Femur (tissue), 1 donor: ENCODE measurements around the gene EGFLAM.

ENCODE experiments used
- DNase-seq: peaks from one replicate; pipeline ENCODE4 v3.0.0-alpha.2; 2017

EGFLAM gene

DNA sequence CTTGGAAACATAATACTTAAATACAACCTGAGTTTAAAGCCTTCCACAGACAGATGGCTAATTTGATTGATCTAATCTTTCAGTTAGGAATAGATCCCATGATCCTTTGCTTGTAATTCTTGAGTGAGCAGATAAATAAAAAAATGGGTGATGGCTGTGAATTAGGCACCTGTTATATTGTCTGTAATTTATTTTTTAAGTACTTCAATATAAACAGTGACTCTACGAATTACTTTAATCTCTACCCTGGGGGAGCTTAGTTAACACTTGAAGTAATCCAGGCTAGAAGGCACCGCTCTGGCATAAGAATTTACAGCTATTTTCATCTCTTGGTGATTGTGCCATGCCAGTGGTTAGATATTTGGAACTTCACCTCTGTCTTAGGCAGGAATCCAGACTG lies 9.0 kb downstream of the EGFLAM start:
- no peak for DNase-seq

DNA sequence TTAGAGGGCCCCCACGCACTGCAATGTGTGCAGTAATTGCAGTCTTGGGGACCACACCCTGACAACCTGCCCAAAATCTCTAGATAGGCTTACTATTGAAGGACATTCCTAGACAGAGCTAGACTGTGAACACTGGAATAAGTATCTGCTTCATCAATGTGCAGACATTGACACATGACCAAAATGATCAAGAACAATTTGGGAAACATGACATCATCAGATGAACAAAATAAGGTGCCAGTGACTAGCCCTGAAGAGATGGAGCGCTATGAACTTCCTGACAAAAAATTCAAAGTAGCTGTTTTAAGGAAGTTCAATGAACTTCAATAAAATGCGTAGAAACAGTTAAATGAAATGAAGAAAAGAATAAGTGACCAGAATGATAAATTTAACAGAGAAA lies 15.3 kb downstream of the EGFLAM start:
- DNase-seq = no peak

DNA sequence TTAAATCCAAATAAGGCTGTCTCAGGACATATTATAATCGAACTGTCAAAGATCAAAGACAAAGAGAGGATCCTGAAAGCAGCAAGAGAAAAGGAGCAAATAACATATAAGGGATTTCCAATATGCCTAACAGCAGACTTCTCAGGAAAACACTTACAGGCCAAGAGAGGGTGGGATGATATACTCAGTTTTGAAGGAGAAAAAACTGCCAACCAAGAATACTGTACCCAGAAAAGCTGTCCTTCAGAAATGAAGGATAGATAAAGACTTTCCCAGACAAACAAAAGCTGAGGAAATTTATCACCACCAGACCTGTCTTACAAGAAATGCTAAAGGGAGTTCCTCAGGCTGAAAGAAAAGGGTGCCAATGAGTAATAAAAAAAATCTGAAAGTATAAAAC lies 16.0 kb downstream of the EGFLAM start:
- DNase-seq = no peak

DNA sequence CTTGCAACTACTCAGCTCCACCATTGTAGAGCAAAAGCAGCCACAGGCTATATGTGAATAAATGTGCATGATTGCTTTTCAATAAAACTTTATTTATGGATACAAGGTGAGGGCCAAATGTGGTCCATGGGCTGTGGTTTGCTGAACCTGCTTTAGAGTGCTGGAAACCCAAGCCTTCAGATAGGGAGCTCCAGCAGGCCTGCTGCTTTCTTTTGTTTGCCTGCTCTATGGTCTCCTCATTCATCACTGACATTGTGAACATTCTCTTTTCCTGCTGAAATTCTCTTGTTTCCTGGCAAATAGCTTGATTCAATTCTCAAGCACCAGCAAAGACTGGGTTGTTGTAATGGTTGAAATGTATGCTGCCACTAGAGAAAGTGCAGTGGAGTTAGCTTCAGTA lies 26.0 kb downstream of the EGFLAM start:
- DNase-seq = no peak

DNA sequence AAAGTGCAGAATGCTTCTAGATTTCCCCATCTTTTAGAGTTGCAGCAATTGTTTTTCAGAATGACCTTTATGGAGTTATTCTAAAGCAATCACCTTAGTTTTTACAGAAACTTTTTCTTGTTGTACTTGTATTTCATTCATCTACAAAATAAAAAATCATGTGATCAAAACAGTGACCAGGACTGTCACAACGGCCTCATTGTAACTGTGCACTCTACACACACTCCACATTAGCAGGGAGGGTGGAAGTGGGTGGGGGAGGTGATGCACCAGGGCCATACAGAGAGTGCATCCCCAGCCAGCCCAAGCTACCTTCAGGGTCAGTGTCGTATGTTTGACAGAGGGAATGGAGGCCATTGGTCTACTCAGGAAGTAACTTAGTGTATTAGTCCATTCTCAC lies 26.9 kb downstream of the EGFLAM start:
- DNase-seq = no peak

DNA sequence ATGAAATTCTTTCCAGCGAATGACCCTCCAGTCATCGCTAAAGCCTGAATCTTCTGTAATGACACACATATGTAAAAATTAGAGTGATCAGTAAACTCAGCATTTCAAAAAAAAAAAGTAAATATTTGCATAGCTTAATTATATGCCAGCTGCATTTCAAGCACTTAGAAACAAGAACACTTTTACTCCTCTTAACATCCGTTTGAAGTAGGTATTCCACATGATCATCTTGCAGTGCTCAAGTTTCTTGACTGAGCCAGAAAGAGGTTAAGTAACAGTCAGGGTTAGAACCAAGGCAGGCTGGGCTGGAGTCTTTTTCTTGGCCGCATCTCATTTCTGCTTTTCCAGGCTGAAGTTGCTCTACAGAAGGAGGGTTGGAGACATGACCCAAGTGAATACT lies 27.6 kb downstream of the EGFLAM start:
- no peak for DNase-seq

DNA sequence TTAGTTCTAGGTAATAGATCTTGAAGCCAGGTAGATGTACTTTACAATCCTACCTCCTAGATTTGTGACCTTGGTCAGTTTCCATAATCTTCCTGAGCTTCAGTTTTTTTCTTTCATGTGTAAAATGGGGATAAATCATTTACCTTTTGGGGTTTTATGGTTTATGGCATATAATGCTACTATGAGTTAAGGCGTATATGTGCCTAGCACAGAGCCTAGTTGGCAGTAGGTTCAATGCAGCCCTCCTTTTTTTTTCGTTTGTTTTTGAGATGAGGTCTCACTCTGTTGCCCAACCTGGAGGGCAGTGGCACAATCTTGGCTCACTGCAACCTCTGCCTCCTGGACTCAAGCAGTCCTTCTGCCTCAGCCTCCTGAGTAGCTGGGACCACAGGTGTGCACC lies 28.8 kb downstream of the EGFLAM start:
- no peak for DNase-seq

DNA sequence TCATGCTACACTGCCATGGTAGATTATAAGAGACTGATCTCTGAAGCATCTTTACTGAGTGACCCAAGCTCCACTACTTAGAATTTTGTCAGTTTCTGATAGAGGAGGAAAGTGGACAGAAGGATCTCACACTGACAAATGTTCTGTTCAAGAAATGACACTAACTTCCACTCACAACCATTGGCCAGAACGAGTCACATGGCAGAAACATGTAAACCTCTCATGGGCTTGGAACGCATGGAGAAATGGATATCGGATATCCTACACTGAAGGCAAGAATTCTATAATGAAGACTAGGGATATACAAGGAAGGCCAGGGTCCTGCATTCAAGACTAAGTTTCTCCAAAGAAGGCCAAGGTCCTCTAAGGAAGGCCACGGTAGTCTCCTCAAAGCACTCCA lies 31.1 kb downstream of the EGFLAM start:
- DNase-seq = no peak

DNA sequence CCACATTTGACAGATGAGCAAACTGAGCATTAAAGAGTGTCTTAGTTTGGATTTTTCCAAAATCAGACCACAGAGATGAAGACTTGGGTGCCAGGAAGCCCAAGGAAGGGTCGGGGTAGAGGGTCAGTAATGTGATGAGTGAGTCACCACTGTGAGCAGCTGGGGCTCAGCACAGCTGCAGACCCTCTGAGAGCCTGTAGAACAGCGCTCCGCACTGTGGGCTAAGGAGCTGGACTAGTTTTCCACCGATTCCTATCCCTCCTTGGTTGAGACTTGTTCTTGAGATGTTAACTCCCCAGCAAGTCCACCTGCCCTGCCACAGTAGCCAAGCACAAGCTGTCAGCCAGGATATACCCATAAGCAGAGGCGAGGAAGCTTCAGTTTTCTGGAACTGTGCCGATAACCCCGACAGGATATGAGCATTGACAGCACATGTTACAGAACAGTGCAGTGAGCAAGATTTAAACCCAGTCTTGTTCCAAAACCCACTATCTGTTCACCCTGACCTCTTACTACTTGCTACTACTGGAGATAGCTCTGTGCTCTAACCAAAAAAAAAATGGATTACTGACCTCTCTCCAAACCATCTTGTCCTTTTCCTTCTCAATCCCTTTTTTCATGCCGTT lies 31.8 kb downstream of the EGFLAM start:
- DNase-seq = no peak

DNA sequence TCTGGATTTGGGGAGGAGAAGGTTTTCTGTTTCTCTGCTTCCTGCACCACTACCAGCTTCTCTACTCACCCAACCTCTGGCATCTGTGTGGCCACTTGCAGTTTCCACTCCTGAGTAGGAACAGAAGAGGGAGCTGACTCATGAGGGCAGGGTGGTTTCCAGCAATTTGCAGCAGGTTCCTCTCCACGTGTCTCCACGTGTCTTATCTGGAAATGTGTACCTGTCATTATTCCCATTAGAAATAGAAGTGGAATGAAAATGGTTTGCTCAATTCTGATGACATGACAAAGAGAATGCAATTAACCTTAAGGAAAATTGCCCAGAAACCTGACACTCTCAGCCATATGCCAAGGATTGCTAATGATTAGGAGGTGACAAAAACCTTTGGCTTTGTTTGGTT lies 33.0 kb downstream of the EGFLAM start:
- no peak for DNase-seq

DNA sequence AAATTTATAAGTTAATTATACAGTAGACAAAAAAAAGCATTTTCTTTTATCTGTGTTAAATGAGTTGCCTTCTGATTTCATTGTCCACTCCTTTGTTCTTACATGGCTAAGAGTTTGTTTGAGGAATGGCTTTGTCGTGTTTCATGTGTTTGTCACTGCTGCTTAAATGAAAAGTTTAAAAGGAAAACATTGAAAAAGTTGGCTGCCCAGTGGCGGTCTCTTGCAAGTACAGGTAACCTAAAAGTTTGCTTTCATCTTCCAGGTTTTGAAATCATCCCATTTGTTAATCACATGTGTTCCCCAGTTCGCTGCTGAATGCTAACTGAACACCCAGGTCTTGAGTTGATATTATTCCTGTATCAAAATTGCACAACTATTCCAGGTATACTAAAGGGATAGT lies 33.9 kb downstream of the EGFLAM start:
- DNase-seq = no peak

DNA sequence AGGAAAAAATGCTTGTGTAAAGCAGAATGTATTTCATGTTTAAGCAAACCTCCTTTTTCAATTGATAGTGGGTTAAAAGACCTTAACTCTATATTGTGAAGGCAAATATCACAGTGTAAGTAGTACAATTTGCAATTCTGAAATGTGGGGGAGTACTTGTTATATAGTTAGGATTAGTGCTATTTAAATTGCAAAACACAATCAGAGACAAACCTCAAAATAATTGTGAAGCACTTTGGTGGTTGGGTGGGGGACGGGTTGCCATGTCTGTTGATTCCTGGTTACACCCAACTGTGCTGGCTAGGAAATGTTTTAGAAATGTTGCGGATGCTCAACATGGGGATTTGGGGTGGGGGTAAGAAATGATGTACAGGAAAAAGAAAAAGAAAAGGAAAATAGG lies 37.4 kb downstream of the EGFLAM start:
- DNase-seq = no peak

DNA sequence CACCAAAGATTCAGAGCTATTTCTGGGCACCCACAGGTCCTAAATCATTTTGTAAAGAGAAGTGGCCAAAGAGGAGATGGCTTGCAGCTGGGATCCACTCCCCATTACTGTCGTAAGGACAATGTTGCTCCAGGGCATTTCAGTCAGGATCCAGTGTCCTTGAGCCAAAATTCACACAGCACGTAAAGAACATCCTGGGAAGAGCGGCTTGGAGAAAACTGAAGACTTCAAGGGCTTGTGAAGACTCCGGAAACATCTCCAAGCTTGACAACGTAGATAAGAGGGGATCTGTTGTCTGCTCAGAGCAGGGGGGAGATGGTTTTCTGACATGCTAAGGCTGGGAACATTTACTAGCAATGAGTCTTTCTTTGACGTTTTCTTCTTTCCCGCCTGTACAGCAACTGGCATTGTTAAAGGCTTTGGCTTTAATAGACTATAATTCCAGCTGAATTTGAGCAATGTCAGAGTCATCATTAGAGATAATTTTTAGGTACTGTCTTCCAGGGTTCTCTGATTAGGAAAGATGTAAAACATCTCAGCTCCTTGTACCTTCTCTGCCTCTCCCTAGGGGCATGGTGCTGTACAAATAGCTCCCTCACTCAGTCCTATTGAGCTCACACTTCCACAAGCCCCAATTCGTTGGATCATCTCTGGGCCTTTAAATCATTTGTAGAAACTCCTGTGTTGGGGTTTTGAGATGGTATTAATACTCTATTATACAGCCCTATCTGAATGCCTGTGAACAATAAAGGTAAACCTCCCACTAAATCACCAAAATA lies 39.7 kb downstream of the EGFLAM start:
- DNase-seq = peak; percentile 28

DNA sequence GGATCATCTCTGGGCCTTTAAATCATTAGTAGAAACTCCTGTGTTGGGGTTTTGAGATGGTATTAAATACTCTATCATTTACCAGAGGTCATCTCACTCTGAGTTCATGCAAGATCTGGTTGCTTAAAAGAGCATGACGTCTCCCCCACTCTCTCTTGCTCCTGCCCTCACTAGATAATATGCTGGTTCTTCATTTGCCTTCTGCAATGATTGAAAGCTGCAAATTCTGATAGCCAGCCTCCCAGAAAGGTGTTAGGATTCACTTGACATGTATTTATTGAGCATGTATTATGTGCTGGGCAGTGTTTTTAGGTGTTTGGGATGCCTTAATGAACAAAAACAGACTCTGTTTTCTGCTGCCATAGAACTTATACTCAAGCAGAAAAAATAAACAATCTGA lies 41.2 kb downstream of the EGFLAM start:
- no peak for DNase-seq

DNA sequence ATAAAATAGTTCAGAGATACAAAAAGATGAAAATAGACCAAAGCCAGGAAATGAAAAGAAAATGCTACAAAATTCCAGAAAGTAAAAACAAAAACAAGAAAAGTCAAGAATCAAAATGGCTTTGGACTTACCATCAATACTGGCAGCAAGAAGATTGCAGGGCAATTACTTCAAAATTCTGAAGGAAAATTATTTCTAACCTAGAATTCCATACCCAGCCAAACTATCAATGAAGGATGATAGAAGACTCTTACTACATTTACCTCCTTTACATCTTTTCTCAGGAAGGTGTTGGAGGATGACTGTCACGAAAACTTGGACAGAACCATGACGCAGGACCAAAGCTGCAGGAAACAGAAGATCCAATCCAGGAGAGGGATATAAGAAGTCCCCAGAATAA lies 46.8 kb downstream of the EGFLAM start:
- no peak for DNase-seq

DNA sequence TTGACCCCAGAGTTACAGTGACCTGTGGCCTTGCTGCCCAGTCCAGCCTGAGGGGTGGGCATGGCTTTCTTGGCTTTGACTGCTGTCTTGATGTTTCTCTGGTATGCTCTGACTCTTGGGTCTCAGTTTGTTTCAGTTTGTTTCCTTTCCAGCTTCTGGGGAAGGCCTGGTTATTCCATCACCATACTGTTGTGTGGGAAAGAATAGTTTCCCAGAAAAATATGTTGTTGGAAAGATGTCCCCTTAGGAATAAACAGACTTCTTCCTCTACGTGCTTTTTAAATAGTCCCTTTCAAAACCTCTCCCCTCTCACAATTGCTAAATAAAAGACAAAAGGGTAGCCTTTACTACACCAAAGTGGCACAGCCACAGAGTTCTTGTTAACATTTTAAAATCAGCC lies 49.5 kb downstream of the EGFLAM start:
- no peak for DNase-seq

DNA sequence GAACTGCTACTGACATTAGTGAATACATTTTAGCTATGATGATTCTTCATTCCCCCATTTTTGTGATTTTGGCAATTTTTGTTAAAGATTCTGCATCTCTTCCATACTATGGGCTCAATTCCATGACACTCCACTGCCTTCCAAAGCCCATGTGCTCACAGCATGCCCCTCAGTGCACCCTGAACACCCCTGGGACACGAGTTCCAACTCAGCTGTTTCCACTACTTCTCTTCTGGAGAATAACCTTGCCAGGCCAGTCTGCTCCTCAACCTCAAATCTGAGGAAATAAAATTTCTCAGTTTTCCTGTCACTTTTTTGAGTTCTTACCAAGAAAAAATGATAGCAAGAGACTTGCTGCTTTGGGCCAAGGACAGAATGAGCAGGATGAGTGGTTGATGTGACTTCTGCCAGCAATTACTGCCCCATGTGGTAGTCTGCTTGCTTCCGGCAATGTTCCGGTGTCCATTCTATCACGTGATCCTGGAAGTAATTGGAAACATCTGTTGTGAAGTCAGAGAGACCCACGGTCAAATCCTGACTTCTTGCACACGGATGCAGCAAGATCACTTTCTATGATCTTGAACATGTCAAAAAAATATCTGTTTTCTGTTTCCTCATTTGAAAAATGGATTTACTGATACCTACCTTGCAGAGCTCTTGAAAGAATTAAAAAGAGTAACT lies 58.3 kb downstream of the EGFLAM start:
- DNase-seq = peak; percentile 45

DNA sequence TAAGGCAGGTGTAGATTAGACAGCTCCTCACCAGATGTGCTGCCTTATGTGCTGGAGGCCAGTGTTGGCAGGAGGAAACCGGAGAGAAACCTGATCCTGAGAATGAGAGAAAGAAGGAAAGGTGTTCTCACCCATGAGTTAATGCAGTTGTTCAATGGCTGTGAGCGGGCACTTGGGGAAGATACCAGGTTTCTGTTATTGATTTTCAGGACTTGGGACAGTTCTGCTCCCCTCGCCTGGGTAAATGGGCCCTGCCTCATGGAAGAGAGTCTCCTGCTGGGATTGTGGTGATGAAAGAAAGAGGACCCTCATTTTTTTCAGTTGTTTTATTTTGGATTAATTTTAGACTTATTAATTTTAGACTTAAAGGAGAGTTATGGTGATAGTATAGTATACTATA lies 59.5 kb downstream of the EGFLAM start:
- no peak for DNase-seq

DNA sequence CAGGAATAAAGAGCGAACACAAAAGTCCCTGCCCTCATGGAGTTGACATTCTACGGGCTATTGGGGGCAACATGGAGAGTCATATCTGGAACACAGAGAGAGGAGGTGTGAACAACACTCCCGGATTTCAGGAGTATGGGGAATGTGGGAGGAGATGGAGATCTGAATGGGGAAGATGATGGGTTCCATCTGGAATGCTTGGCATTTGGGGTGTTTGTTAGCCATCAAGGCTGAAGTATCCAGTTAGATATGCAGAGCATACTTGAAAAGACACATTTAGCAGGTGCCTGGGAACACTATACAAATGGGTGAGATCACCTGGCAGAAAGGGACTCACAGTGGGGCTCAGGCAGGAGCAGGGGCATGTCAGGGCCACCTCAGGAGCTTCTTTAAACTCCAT lies 61.1 kb downstream of the EGFLAM start:
- DNase-seq = no peak

DNA sequence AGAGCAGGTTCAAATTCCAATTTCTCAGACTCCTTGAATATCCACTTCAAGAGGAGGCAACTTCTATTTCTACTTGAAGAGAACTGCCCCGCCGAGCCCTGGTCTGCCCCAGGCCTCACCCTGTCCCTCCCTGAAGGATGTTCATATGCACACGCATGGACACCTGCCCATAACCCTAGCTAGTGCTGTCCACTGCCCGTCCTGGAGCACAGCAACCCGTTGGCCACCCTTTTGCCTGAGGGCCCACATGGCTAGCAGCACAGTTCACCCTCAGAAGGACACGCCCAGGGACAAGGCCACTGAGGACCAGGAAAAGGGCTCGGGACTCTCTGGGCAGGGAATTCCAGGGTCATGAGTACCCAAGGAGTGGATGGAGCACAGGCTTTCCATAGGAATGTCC lies 63.6 kb downstream of the EGFLAM start:
- DNase-seq = no peak

DNA sequence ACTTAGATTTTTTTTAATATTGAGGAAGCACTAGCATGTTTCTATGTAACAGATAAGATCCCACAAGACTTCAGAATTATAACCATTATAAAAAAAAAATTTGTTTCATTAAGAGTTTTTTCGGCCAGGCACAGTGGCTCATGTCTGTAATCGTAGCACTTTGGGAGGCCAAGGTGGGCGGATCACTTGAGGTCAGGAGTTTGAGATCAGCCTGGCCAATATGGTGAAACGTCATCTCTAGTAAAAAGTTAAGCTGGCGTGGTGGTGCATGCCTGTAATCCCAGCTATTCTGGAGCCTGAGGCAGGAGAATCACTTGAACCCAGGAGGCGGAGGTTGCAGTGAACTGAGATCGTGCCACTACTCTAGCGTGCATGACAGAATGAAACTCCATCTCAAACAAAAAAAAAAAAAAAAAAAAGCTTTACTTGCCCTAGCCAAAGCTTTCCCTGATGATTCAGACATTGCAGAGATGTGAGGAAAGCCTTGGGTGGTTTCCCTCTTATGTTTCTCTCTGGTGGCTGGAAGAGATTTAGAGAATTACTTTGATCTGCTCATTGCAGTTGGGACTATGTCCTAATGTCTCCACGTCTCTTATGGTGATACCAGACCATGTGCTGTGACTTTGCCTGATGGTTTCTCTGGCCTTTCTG lies 65.4 kb downstream of the EGFLAM start:
- no peak for DNase-seq

DNA sequence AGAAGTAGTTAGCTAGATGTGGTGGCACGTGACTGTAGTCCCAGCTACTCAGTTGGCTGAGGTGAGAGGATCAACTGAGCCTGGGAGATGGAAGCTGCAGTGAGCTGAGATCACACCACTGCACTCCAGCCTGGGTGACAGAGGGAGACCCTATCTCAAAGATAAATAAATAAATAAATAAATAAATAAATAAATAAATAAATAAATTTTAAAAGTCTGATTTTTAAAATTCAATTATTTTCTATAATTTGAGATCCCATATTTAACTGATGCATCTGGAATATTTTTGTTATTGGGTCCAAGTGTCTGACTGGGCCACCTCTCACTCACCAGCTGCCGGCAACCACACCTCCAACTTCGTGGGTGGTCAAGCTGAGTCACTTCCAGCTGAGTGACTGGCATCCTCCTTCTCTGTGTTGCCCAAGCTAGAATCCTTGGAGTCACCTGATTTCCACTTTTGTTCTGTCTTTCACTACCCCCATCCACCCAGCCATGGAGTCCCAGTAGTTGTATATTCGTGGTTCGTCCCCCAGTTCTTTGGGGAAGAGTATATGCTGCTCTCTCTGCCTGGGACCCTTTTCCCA lies 70.9 kb downstream of the EGFLAM start:
- DNase-seq = no peak

DNA sequence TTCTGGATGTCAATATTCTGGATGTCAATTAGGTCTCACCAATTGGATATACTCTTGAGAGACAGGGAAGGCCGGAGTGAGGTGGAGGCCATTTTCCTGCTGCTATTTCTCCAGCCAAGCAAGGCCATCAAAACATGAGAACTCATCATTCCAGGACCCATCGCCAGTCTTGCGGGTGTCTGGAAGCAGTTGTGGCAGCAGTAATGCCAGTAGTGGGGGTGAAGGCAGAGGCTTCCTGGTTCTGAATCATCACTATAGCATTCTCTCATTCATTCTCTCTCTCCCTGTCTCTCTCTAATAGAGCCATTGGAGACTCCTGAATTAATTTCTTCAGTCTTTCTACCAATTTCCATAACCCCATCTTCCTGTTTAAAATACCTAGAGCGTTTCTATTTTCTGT lies 71.8 kb downstream of the EGFLAM start:
- no peak for DNase-seq

DNA sequence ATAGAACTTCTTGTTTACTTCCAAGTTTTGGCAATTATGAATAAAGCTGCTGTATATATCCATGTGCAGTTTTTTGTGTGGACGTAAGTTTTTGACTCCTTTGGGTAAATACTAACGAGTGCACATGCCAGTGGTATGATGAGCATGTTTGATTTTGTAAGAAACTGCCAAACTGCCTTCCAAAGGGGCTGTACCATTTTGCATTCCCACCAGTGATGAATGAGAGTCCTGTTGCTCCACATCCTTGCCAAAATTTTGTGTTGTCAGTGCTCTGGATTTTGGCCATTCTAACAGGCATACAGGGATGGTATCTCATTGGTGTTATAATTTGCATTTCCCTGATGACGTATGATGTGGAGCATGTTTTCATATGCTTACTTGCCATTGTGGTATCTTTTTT lies 73.5 kb downstream of the EGFLAM start:
- DNase-seq = no peak
